ENCODE data around the gene CFAP99. TPM values are rescaled to one million over a fixed set of nuclear protein-coding genes. Genes with fewer than 3 reads are reported as not detected.
"Not testable (repeated sequence)": the region's sequence is repeated elsewhere in the genome, so short reads cannot be mapped to it uniquely, and the experiment has no call there.

The CFAP99 gene
- total RNA-seq, 1 experiment from 2014 or later = not detected

- DNase-seq (ENCODE audit: low read depth) = no peak
Measured at GRCh38 chr4:2446656-2447564, 28.2 kb downstream of the CFAP99 start.

- no peak for DNase-seq (ENCODE audit: low read depth)
Measured at GRCh38 chr4:2448589-2448988, 29.8 kb downstream of the CFAP99 start.

GRCh38 chr4:2449051-2449450 is 30.3 kb downstream of the CFAP99 start:
- no peak for DNase-seq (ENCODE audit: low read depth)

- DNase-seq (ENCODE audit: low read depth) = no peak
Measured at GRCh38 chr4:2449511-2450392, 31.0 kb downstream of the CFAP99 start.

GRCh38 chr4:2450394-2451035 is 31.8 kb downstream of the CFAP99 start:
- DNase-seq (ENCODE audit: low read depth) = no peak

- no peak for DNase-seq (ENCODE audit: low read depth)
Measured at GRCh38 chr4:2451036-2451520, 32.3 kb downstream of the CFAP99 start.

GRCh38 chr4:2451821-2452785 is 33.3 kb downstream of the CFAP99 start:
- no peak for DNase-seq (ENCODE audit: low read depth)

- no peak for DNase-seq (ENCODE audit: low read depth)
Measured at GRCh38 chr4:2457481-2458295, 38.9 kb downstream of the CFAP99 start.

- DNase-seq (ENCODE audit: low read depth) = no peak
Measured at GRCh38 chr4:2458546-2459491, 40.1 kb downstream of the CFAP99 start.

GRCh38 chr4:2459589-2460349 is 41.0 kb downstream of the CFAP99 start:
- DNase-seq (ENCODE audit: low read depth) = no peak

- DNase-seq (ENCODE audit: low read depth) = no peak
Measured at GRCh38 chr4:2461246-2461960, 42.6 kb downstream of the CFAP99 start.

GRCh38 chr4:2462218-2462991 is 43.6 kb downstream of the CFAP99 start:
- DNase-seq (ENCODE audit: low read depth) = peak; percentile 53

- no peak for DNase-seq (ENCODE audit: low read depth)
Measured at GRCh38 chr4:2462992-2463762, 44.4 kb downstream of the CFAP99 start.

GRCh38 chr4:2465032-2465431 is 46.3 kb downstream of the CFAP99 start:
- DNase-seq (ENCODE audit: low read depth) = no peak

GRCh38 chr4:2465544-2465943 is 46.8 kb downstream of the CFAP99 start:
- not testable (repeated sequence) for DNase-seq (ENCODE audit: low read depth)
